NCI-H1694 (cell line): Measurements from ENCODE around the gene WWOX.
"Not testable (repeated sequence)": the region's sequence is repeated elsewhere in the genome, so short reads cannot be mapped to it uniquely, and the experiment has no call there.

Experiments
- DNase-seq: peaks from one replicate; lab custom pipeline; 2025; lab: John Stamatoyannopoulos, UW

The WWOX gene

GRCh38 chr16:78576941-78577340 lies 477.5 kb downstream of the WWOX start:
- no peak for DNase-seq

GRCh38 chr16:78577630-78578029 lies 478.2 kb downstream of the WWOX start:
- DNase-seq = no peak

DNA sequence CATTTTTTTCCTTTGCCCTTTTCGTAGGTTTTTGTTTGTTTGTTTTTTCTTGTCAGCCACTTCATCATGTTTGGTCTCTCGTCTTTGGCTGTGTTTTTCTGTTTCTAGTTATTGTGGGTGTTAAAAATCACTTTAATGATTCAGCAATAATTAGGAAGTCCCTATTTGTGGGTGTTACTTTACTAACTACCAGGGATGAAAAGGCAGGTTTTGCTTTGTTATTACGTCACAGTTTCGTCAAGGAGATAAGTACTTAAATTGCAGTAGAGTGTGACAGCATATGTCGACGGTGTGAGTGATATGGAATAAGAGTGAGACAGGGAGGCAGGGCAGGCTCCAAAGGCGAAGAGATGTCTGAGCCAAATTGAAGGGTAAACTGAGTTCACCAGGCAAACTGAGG lies 479.6 kb downstream of the WWOX start:
- no peak for DNase-seq

DNA sequence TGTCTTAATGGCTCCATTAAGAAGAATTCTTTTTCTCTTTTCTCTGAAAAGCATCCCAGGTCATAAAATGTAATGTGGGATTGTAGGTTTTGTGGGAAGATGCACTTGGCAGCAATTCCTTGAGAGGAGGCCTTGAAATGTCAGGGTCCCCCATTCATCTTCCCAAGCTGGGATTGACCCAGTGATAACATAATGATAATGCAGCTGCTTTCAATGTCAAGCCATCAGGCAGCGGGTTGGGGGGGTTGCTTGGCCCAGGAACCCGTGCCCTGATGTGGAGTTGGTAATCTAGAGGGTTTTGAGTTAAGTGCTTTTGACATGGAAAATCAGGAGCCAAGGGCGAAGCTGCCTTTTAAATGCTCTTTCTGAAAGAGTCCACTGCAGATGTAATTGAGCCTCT lies 484.0 kb downstream of the WWOX start:
- DNase-seq = no peak

DNA sequence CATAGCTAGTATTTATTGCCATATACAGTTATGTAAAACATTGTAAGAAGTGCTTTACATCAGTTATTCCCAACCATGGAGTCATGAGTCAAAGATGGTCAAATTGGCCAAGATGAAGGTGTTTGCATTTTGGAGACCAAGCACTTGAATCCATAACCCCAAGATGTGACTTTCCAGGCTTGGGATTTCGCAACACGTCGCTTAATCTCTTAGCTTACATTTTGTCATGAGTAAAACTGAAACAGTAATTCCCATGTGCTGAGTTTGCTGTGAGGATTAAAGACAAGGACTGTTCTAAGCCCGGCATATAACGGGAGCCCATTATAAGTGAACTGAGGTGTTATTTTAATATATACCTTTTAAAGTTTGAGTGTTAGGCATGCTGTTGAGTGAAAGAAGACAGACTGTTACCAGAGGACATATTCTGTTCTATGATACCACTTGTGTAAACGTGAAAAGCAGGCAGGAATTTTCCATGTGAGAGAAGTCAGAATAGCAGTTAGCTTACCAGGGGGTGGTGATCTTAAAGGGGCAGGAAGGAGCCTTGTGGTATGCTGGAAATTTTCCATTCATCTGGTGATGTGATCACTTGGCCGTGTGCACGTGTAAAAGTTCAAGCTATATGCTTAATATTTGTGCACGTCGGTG lies 484.9 kb downstream of the WWOX start:
- DNase-seq = no peak

GRCh38 chr16:78584991-78585390 lies 485.5 kb downstream of the WWOX start:
- DNase-seq = no peak

DNA sequence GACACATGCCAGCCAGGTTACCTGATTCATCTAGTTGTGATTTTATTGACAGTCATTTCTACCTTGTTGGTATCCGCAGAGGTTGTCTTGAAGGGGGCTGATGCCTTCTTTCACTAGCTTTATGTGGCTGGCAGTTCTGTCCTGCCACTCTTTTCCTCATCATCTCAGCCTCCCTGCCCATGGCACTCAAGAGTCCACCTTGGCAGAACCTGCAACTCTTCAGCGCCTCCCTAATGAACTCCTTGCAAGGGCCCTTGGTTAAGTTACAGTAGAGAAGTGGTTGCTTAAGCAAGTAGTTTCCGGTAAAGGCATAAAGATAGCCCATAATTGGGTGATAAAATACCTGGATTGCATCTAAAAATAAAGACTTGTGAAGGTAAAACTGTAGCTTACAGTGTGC lies 489.9 kb downstream of the WWOX start:
- DNase-seq = no peak

GRCh38 chr16:78591682-78592103 lies 492.2 kb downstream of the WWOX start:
- no peak for DNase-seq

DNA sequence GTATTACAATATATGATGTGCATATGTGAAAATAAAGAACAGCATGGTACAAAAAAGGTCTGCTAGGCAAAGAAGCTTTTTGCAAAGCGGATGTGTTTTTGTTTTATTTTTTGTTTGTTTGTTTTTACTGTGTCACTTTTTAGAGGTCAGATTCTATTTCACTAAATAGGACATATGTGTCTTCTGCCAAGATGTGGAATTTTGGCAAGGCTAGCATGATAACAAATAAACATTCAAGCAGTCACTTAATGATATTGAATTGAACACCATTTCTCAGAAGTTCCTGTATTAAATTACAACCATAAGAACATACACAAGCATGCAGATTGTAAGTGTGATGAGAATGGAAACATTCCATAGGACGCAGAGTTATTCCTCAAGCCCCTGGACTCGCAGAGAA lies 492.7 kb downstream of the WWOX start:
- no peak for DNase-seq

DNA sequence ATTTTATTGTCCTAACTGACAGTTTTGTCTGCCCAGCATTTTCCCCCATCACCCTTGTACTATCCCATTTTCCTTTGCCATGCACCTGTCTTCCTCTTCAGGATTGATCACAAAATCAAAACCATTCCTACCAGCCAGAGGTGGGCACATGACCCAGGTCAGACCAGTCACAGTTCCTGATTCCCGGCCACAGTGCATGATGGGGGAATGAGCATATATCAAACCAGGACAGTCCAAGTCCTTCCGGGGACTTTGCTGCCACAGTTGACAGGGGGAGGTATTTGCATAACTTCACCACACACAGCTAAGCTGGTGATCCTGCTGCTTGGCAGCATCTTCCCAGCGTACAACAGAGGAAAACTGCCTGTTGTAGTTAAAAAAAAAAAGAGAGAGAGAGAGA lies 493.9 kb downstream of the WWOX start:
- no peak for DNase-seq

- no peak for DNase-seq
These were observed 494.7 kb downstream of the WWOX start for GRCh38 chr16:78594191-78594590.

DNA sequence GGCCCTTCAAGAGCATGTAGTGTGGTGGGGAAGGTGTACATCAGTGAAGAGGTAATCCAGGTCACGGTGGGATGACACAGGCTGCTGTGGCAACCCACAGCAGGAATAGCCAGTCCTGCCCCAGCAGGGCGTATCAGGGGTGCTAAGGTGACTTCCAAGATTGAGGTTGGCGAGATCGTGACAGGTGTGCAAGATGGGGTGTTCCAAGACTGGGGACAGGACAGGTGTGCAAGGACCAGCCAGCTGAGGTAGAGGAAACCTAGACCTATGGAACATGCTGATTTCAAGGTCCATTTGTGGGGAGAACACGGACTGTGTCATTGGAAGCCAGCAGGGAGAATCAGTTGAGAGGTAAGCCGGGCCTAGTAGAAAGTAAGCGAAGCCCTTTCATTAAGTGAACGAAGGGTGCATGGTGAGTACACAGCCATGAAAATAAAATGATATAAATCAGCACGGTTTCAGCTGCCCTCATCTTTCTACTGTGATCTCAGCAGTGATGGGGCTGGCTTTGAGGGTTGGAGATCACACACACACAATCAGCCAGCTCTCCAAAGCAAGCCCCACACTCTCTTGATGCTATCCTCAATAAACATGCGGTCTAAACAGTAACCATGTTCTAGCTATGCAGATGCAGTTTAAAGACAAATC lies 497.0 kb downstream of the WWOX start:
- no peak for DNase-seq

- no peak for DNase-seq
These were observed 497.6 kb downstream of the WWOX start for GRCh38 chr16:78596996-78597422.

GRCh38 chr16:78597809-78598570 lies 498.5 kb downstream of the WWOX start:
- no peak for DNase-seq

DNA sequence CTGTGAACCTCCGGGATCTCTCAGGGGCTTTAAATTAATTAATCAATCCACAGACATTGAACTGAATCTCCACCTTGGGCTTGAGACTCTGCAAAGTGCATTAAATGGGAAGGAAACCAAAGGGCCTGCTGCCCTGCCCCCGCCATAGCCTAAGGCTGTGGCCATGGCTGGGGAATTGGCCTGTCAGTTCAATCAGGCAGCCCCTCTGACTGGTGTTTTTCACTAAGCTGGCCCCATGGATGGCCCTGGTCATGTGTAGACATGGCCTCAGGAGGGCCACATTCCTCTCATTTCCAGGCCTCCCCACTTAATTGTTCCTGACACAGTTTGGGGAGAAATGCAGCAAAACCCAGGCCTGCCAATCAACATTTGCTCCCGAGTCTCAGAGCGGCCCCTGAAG lies 499.8 kb downstream of the WWOX start:
- no peak for DNase-seq

GRCh38 chr16:78604423-78605062 lies 505.1 kb downstream of the WWOX start:
- not testable (repeated sequence) for DNase-seq

DNA sequence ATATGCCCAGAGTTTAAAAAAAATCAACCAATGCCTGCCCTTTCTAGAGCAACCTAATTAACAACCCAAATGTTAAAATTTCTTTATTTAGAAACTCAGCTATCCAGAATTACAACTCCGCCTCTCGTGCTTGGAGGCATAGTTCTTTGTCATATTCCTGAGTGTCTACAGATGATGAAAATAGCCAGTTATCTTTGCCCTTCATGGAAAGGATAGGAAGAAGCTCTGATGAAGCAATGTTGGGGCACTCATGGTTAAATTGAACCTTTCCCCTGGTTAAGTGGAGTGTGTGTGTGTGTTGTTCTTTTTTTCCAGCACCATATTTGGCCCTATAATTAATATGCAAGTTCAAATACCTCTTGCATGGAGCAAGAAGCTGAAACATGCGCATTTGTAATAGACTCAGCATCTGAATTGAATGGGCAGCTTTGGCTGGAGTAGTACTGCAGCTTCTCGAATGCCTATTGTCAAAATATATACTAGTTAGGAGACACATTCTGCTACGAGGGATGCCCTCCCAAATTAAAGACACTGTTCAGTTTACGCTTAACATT lies 506.2 kb downstream of the WWOX start:
- DNase-seq = no peak

GRCh38 chr16:78606545-78606944 lies 507.1 kb downstream of the WWOX start:
- no peak for DNase-seq

DNA sequence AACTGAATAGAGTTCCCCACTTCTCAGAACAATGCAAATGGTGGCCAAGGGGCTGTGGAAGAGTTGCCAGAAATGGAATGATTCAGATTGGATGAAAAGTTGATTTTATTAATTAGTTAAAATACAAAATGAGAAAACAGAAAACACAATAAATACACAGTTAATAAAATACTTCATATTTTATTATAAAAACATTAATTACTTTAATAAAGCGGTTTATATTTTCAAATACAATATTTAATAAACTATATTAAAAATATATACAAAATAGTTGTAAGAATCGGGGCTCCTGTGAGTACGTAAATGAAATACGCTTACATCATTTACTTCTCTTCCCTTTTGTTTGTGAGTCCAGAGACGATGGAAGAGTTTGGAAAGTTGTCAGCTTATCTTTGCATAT lies 507.6 kb downstream of the WWOX start:
- no peak for DNase-seq

GRCh38 chr16:78607465-78607864 lies 508.0 kb downstream of the WWOX start:
- no peak for DNase-seq

GRCh38 chr16:78608305-78608776 lies 508.9 kb downstream of the WWOX start:
- DNase-seq = no peak
